Measurements from ENCODE around the gene ITPR3. TPM values are rescaled to one million over a fixed set of nuclear protein-coding genes. Genes with fewer than 3 reads are reported as not detected.

Gene ITPR3
- total and polyA plus RNA-seq, 2 of the 13 experiments (the other 11 are each of a cell fraction or from before 2014, with no cell fraction given): 3.8 to 21.4 TPM

DNA sequence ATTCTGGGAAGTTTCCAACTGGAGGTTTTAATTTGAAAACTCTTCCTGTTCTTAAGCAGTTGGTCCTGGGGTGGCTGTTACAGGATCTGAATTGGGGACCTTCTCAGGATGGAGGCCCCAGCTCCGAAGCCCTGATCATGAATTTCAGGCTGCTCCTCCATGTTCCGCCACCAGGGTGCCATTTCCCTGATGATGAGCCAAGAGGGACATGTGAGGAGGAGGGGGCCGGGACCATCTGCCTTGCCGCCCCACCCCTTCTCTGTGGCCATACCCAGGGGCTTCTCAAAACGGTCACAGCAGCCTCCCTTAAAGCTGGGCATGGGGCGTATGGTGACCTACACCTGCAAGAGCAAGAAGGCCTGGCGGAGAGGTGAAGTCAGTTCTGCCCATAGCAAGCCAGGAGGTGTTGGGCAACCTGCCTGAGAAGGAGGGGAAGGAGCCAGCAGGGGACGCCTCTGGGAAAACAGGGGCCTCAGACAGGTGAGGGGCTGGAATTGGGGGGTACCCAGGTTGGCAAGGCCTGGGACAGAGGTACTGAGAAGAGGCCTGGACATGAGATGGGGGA, 37.4 kb upstream of the ITPR3 start (continued):
- TF ChIP-seq ZFP36 (IDR thresholded peaks at IDR 0.05; ENCODE audit: borderline replicate concordance, low read depth, low read length, partially characterized antibody) (no peak), ZNF749 (CRISPR knock-in tag; IDR thresholded peaks at IDR 0.05; ENCODE audit: borderline replicate concordance) (no peak), ZNF329 (CRISPR knock-in tag; IDR thresholded peaks at IDR 0.05; ENCODE audit: low read depth) (no peak), ZFYVE20 (CRISPR knock-in tag; IDR thresholded peaks at IDR 0.05; ENCODE audit: borderline replicate concordance, low read depth) (no peak), ERF (CRISPR knock-in tag; IDR thresholded peaks at IDR 0.05) (no peak), SAFB2 (CRISPR knock-in tag; IDR thresholded peaks at IDR 0.05; ENCODE audit: borderline replicate concordance, low read depth) (no peak), ZNF18 (CRISPR knock-in tag; IDR thresholded peaks at IDR 0.05; ENCODE audit: insufficient replicate concordance) (no peak), FOXJ3 (CRISPR knock-in tag; IDR thresholded peaks at IDR 0.05; ENCODE audit: borderline replicate concordance) (no peak), IRX3 (CRISPR knock-in tag; IDR thresholded peaks at IDR 0.05; ENCODE audit: borderline replicate concordance, low read depth) (no peak), ZNF207 (IDR thresholded peaks at IDR 0.05; ENCODE audit: borderline replicate concordance) (no peak), SMC3 (IDR thresholded peaks at IDR 0.05; ENCODE audit: low read length) (peak; percentile 39; the same call in 1 of the 2 replicates)
- TF ChIP-seq, protein P1, sequence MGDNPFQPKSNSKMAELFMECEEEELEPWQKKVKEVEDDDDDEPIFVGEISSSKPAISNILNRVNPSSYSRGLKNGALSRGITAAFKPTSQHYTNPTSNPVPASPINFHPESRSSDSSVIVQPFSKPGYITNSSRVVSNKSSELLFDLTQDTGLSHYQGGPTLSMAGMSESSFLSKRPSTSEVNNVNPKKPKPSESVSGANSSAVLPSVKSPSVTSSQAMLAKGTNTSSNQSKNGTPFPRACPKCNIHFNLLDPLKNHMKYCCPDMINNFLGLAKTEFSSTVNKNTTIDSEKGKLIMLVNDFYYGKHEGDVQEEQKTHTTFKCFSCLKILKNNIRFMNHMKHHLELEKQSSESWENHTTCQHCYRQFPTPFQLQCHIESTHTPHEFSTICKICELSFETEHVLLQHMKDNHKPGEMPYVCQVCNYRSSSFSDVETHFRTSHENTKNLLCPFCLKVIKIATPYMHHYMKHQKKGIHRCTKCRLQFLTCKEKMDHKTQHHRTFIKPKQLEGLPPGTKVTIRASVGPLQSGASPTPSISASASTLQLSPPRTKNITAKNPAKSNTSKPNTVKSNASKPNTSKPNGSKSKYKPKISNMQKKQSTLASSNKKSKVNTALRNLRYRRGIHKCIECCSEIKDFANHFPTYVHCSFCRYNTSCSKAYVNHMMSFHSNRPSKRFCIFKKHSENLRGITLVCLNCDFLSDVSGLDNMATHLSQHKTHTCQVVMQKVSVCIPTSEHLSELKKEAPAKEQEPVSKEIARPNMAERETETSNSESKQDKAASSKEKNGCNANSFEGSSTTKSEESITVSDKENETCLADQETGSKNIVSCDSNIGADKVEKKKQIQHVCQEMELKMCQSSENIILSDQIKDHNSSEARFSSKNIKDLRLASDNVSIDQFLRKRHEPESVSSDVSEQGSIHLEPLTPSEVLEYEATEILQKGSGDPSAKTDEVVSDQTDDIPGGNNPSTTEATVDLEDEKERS (CRISPR knock-in tag; IDR thresholded peaks at IDR 0.05): no peak
- TF ChIP-seq, protein P2, sequence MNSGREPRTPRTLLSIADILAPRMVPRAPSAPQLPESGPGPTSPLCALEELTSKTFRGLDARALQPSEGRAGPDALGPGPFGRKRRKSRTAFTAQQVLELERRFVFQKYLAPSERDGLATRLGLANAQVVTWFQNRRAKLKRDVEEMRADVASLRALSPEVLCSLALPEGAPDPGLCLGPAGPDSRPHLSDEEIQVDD (CRISPR knock-in tag; IDR thresholded peaks at IDR 0.05; ENCODE audit: borderline replicate concordance): no peak
- TF ChIP-seq, protein P3, sequence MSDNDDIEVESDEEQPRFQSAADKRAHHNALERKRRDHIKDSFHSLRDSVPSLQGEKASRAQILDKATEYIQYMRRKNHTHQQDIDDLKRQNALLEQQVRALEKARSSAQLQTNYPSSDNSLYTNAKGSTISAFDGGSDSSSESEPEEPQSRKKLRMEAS (IDR thresholded peaks at IDR 0.05): 0 out of 2 replicates have a peak, but pooled peaks have one; percentile 28
- TF ChIP-seq, protein P4, sequence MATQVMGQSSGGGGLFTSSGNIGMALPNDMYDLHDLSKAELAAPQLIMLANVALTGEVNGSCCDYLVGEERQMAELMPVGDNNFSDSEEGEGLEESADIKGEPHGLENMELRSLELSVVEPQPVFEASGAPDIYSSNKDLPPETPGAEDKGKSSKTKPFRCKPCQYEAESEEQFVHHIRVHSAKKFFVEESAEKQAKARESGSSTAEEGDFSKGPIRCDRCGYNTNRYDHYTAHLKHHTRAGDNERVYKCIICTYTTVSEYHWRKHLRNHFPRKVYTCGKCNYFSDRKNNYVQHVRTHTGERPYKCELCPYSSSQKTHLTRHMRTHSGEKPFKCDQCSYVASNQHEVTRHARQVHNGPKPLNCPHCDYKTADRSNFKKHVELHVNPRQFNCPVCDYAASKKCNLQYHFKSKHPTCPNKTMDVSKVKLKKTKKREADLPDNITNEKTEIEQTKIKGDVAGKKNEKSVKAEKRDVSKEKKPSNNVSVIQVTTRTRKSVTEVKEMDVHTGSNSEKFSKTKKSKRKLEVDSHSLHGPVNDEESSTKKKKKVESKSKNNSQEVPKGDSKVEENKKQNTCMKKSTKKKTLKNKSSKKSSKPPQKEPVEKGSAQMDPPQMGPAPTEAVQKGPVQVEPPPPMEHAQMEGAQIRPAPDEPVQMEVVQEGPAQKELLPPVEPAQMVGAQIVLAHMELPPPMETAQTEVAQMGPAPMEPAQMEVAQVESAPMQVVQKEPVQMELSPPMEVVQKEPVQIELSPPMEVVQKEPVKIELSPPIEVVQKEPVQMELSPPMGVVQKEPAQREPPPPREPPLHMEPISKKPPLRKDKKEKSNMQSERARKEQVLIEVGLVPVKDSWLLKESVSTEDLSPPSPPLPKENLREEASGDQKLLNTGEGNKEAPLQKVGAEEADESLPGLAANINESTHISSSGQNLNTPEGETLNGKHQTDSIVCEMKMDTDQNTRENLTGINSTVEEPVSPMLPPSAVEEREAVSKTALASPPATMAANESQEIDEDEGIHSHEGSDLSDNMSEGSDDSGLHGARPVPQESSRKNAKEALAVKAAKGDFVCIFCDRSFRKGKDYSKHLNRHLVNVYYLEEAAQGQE (IDR thresholded peaks at IDR 0.05; ENCODE audit: borderline replicate concordance in 1 of 2, low read depth in 1 of 2, low read length in 2 of 2): no peak
- TF ChIP-seq, protein P5, sequence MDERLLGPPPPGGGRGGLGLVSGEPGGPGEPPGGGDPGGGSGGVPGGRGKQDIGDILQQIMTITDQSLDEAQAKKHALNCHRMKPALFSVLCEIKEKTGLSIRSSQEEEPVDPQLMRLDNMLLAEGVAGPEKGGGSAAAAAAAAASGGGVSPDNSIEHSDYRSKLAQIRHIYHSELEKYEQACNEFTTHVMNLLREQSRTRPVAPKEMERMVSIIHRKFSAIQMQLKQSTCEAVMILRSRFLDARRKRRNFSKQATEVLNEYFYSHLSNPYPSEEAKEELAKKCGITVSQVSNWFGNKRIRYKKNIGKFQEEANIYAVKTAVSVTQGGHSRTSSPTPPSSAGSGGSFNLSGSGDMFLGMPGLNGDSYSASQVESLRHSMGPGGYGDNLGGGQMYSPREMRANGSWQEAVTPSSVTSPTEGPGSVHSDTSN (CRISPR knock-in tag; IDR thresholded peaks at IDR 0.05): no peak

All from HepG2 (cell line).